Measurements from ENCODE around the gene HSD3B7. TPM values are rescaled to one million over a fixed set of nuclear protein-coding genes. Genes with fewer than 3 reads are reported as not detected.

HSD3B7 gene
- total and polyA plus RNA-seq, 2 of the 4 experiments (the other 2 are of a cell fraction): 8.5 to 11.3 TPM

DNA sequence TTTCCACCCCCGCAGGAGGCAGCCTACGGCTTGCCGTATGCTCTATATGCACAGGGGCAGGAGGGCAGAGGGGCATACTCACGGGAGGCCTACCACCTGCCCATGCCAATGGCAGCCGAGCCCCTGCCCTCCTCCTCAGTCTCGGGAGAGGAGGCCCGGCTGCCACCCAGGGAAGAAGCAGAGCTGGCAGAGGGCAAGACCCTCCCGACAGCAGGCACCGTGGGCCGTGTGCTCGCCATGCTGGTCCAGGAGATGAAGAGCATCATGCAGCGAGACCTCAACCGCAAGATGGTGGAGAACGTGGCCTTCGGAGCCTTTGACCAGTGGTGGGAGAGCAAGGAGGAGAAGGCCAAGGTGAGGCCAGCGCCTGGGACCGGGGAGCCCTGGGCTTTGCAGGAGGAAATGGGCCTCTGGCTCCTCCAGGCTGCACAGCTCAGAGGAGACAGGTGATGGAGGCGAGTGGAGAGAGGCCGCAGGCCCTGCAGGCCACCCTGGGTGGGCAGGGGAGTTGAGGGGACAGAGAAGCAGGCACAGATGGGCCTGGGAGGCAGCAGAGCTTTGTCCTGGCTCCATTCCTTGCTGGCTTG is 18.9 kb upstream of the HSD3B7 start:
- Histone ChIP-seq H3K4me1 (ENCODE audit: control insufficient read depth, insufficient read depth, low read length) (no peaks in the 10 kb centered on the region), H4K20me1 (ENCODE audit: insufficient read depth, low read length) (peaks cover 5% of the 10 kb centered on the region; the same call in 1 of the 2 replicates), H2BK5ac (ENCODE audit: low read depth, low read length, poor library complexity, severe bottlenecking) (no peak overlapping the region), H4K5ac (ENCODE audit: low read depth, low read length) (no peak overlapping the region), H2AK9ac (replicated peaks; ENCODE audit: low read depth, low read length, poor library complexity) (no peak overlapping the region), H3K23ac (ENCODE audit: low read depth, low read length) (no peak overlapping the region), H4K8ac (ENCODE audit: low read depth in 2 of 2, low read length in 2 of 2) (no peak overlapping the region), H3K18ac (ENCODE audit: low read depth, low read length) (no peak overlapping the region), H3K27ac (ENCODE audit: insufficient read depth, low read length) (no peak overlapping the region), H3K4ac (ENCODE audit: low read depth, low read length) (no peak overlapping the region), H3K9me1 (ENCODE audit: insufficient read depth, low read length) (no peaks in the 10 kb centered on the region), H4K91ac (ENCODE audit: insufficient read depth, low read depth, low read length) (no peak overlapping the region), H3K9ac (ENCODE audit: low read depth, low read length) (no peak overlapping the region), H3K36me3 (ENCODE audit: control insufficient read depth, insufficient read depth, low read length) (peaks cover 71% of the 10 kb centered on the region), H3K4me2 (ENCODE audit: low read depth, low read length) (no peak overlapping the region), H2AK5ac (ENCODE audit: low read depth, low read length) (no peak overlapping the region), H3K4me3 (ENCODE audit: insufficient read depth, low read depth, low read length) (no peak overlapping the region), H2BK15ac (ENCODE audit: low read depth, low read length) (no peak overlapping the region), H2AFZ (replicated peaks; ENCODE audit: low read length, poor library complexity) (no peak overlapping the region), H2BK20ac (ENCODE audit: low read depth, low read length) (no peak overlapping the region), H3K9me3 (ENCODE audit: control insufficient read depth, insufficient read depth, low read length) (no peaks in the 10 kb centered on the region), H3K14ac (replicated peaks; ENCODE audit: low read depth, low read length) (no peak overlapping the region), H2BK120ac (ENCODE audit: low read depth, low read length) (no peak overlapping the region), H3K27me3 (ENCODE audit: control insufficient read depth, insufficient read depth, low read length) (no peaks in the 10 kb centered on the region), H3K79me1 (ENCODE audit: low read depth in 1 of 2, low read length in 2 of 2) (peaks cover 5 to 17% of the 10 kb centered on the region in 2 experiments; a peak in 3 of 4 replicates), H3K56ac (ENCODE audit: extremely low read depth, insufficient read depth, low read length) (no peak overlapping the region)
- ATAC-seq (ENCODE audit: low read depth): no peak
- no peak for DNase-seq
- no TSS peak for BruUV-seq (replicated peaks)
- in situ Hi-C loops (cut with MboI; ENCODE audit: low sequenced_read_pairs): no loop called here
- ChIA-PET POLR2A (ENCODE audit: unreplicated experiment) (interaction anchor here (0.6 kb wide), 1 partner anchor 180 kb away, joined by 5 read pairs; no protein-coding TSS in a partner anchor), CTCF (no interaction called here)
- 97% methylated on average over 12 of the region's 19 CpGs; no CpG with 5 or more reads in 1 of the 2 experiments for WGBS, 2 experiments (ENCODE audit: extremely low coverage in 2 of 2, insufficient read length in 1 of 2)
- intact Hi-C loops (cut with micrococcal nuclease): no loop called here
- dilution Hi-C loops (cut with HindIII; ENCODE audit: low sequenced_read_pairs, unreplicated experiment): no loop called here
- TF ChIP-seq RFX5 (IDR thresholded peaks at IDR 0.05; ENCODE audit: low read depth, low read length) (no peak), FOS (IDR thresholded peaks at IDR 0.05; ENCODE audit: low read depth, low read length) (no peak), RCOR1 (IDR thresholded peaks at IDR 0.05; ENCODE audit: insufficient replicate concordance, low read length) (no peak), CHD1 (IDR thresholded peaks at IDR 0.05; ENCODE audit: low read depth, low read length) (no peak), MAFK (IDR thresholded peaks at IDR 0.05; ENCODE audit: low read depth, low read length) (no peak), POLR2A (IDR thresholded peaks at IDR 0.05; ENCODE audit: low read depth, low read length) (no peak), SMC3 (IDR thresholded peaks at IDR 0.05; ENCODE audit: low read depth, low read length) (no peak), MAZ (IDR thresholded peaks at IDR 0.05; ENCODE audit: borderline replicate concordance, low read depth, low read length) (no peak), BHLHE40 (IDR thresholded peaks at IDR 0.05; ENCODE audit: low read depth, low read length) (no peak), NFE2L2 (IDR thresholded peaks at IDR 0.05; ENCODE audit: low read depth, low read length) (no peak), CEBPB (IDR thresholded peaks at IDR 0.05; ENCODE audit: low read depth, low read length) (no peak), MXI1 (IDR thresholded peaks at IDR 0.05; ENCODE audit: borderline replicate concordance, low read depth, low read length) (no peak), RAD21 (IDR thresholded peaks at IDR 0.05; ENCODE audit: low read length) (no peak)
- TF ChIP-seq, protein P1, sequence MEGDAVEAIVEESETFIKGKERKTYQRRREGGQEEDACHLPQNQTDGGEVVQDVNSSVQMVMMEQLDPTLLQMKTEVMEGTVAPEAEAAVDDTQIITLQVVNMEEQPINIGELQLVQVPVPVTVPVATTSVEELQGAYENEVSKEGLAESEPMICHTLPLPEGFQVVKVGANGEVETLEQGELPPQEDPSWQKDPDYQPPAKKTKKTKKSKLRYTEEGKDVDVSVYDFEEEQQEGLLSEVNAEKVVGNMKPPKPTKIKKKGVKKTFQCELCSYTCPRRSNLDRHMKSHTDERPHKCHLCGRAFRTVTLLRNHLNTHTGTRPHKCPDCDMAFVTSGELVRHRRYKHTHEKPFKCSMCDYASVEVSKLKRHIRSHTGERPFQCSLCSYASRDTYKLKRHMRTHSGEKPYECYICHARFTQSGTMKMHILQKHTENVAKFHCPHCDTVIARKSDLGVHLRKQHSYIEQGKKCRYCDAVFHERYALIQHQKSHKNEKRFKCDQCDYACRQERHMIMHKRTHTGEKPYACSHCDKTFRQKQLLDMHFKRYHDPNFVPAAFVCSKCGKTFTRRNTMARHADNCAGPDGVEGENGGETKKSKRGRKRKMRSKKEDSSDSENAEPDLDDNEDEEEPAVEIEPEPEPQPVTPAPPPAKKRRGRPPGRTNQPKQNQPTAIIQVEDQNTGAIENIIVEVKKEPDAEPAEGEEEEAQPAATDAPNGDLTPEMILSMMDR (conservative IDR thresholded peaks at IDR 0.05; ENCODE audit: low read depth, low read length): no peak
- TF ChIP-seq, protein P2, sequence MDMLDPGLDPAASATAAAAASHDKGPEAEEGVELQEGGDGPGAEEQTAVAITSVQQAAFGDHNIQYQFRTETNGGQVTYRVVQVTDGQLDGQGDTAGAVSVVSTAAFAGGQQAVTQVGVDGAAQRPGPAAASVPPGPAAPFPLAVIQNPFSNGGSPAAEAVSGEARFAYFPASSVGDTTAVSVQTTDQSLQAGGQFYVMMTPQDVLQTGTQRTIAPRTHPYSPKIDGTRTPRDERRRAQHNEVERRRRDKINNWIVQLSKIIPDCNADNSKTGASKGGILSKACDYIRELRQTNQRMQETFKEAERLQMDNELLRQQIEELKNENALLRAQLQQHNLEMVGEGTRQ (IDR thresholded peaks at IDR 0.05; ENCODE audit: low read depth, low read length): no peak
- TF ChIP-seq, protein P3, sequence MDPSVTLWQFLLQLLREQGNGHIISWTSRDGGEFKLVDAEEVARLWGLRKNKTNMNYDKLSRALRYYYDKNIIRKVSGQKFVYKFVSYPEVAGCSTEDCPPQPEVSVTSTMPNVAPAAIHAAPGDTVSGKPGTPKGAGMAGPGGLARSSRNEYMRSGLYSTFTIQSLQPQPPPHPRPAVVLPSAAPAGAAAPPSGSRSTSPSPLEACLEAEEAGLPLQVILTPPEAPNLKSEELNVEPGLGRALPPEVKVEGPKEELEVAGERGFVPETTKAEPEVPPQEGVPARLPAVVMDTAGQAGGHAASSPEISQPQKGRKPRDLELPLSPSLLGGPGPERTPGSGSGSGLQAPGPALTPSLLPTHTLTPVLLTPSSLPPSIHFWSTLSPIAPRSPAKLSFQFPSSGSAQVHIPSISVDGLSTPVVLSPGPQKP (IDR thresholded peaks at IDR 0.05; ENCODE audit: borderline replicate concordance, low read depth, low read length): no peak
